Sigmoid colon (tissue), 4 donors: ENCODE results near the gene GBP6.

Experiments
- EP300 ChIP-seq, 4 donors: sonication (generic); formaldehyde crosslinking; IDR thresholded peaks; one replicate each; pipeline ENCODE4 v1.6.1; 2017; ENCODE audit warnings: antibody characterized with exemption in 4 of 4
- POLR2A ChIP-seq, 2 donors: fragments of 450-650 bp; IDR thresholded peaks; one replicate each; pipeline ENCODE4 v1.6.1; 2016; ENCODE audit warnings: antibody characterized with exemption in 2 of 2, mild to moderate bottlenecking in 2 of 2, moderate library complexity in 2 of 2
- TF ChIP-seq, protein P1 (sequence below), 4 experiments: fragments of 450-650 bp in 3 of 4; fragments of 200-600 bp in 1 of 4; IDR thresholded peaks; one replicate each; pipeline ENCODE4 v1.5.1; 2016 to 2019; ENCODE audit warnings: antibody characterized with exemption in 4 of 4, mild to moderate bottlenecking in 3 of 4, moderate library complexity in 2 of 4

DNA sequence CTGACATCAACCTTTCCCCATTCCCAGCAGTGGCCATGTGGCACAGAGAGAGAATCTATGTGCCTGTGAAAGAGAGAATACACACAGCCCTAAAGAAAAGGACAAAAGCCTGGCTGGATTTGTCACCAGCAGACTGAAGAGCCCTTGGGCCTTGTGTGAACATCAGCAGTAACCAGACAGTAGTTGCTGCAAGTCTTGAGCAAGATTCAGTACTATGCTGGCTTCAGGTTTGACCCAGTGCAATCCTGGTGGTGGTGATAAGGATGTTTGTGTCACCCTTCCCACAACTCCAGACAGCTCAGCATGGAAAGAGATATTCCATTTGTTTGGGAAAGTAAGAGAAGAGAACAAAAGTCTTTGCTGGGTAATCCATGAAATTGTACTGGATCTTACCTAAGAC lies 28.4 kb upstream of the GBP6 start:
- TF ChIP-seq, protein P1, sequence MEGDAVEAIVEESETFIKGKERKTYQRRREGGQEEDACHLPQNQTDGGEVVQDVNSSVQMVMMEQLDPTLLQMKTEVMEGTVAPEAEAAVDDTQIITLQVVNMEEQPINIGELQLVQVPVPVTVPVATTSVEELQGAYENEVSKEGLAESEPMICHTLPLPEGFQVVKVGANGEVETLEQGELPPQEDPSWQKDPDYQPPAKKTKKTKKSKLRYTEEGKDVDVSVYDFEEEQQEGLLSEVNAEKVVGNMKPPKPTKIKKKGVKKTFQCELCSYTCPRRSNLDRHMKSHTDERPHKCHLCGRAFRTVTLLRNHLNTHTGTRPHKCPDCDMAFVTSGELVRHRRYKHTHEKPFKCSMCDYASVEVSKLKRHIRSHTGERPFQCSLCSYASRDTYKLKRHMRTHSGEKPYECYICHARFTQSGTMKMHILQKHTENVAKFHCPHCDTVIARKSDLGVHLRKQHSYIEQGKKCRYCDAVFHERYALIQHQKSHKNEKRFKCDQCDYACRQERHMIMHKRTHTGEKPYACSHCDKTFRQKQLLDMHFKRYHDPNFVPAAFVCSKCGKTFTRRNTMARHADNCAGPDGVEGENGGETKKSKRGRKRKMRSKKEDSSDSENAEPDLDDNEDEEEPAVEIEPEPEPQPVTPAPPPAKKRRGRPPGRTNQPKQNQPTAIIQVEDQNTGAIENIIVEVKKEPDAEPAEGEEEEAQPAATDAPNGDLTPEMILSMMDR (IDR thresholded peaks at IDR 0.05): no peak
- TF ChIP-seq POLR2A (IDR thresholded peaks at IDR 0.05): no peak
- TF ChIP-seq EP300 (IDR thresholded peaks at IDR 0.05): no peak
